Testis (tissue), 3 donors: ENCODE results near the gene SGF29. TPM values are rescaled to one million over a fixed set of nuclear protein-coding genes. Genes with fewer than 3 reads are reported as not detected.

Source experiments
- DNase-seq: peaks from one replicate; pipeline ENCODE4 v3.0.0-alpha.2; 2019
- H3K27ac ChIP-seq, 2 donors: fragments of 200-600 bp; sonication (generic); one replicate each; pipeline ENCODE4 v1.5.1; 2019
- H3K27me3 ChIP-seq: fragments of 200-600 bp; sonication (generic); one replicate; pipeline ENCODE4 v1.5.1; 2019
- H3K36me3 ChIP-seq: fragments of 200-600 bp; sonication (generic); one replicate; pipeline ENCODE4 v1.5.1; 2017; ENCODE audit warnings: low read depth; ENCODE audit errors: missing control alignments
- H3K4me1 ChIP-seq: fragments of 200-600 bp; sonication (generic); one replicate; pipeline ENCODE4 v1.5.1; 2019
- H3K4me3 ChIP-seq, 2 donors: fragments of 200-600 bp; sonication (generic); one replicate each; pipeline ENCODE4 v1.5.1; 2017 to 2019
- H3K9me3 ChIP-seq: fragments of 200-600 bp; sonication (generic); one replicate; pipeline ENCODE4 v1.5.1; 2017
- CTCF ChIP-seq, 3 experiments: fragments of 450-650 bp in 2 of 3; fragments of 200-600 bp in 1 of 3; sonication (generic) in 1 of 3; IDR thresholded peaks; one replicate each; pipeline ENCODE4 v1.5.1; 2016 to 2019; ENCODE audit warnings: antibody characterized with exemption in 3 of 3, mild to moderate bottlenecking in 2 of 3, moderate library complexity in 1 of 3
- POLR2A ChIP-seq: fragments of 450-650 bp; IDR thresholded peaks from one replicate; pipeline ENCODE4 v1.6.1; 2017; ENCODE audit warnings: antibody characterized with exemption, mild to moderate bottlenecking, moderate library complexity
- WGBS, 2 donors: methylation state at CpG; one replicate each; pipeline ENCODE4 v1.1.5; 2018; 5-methylcytosine and 5-hydroxymethylcytosine counted together
- intact Hi-C: fragments of 100-400 bp; cut with DNase I; formaldehyde crosslinking; loops from one replicate; pipeline ENCODE4 v1.15.1; 2023; ENCODE audit warnings: low total_unique reads
- polyA plus RNA-seq: library from polyadenylated mRNA; stranded (reverse); fragments of 350-450 nt; fragmentation: Illumina TruSeq; extraction: RNeasy Lipid Tissue Mini Kit (QIAGEN cat#74804); gene quantifications from one replicate; pipeline ENCODE4 v1.2.3, GENCODE V29; 2014; ENCODE audit warnings: low read depth, low replicate concordance; ENCODE audit not compliant: insufficient read depth
- total RNA-seq, 2 donors: library from RNA; depleted of rRNA; stranded (reverse); fragments of >200 nt; gene quantifications; one replicate each; pipeline ENCODE4 v1.2.3, GENCODE V29; 2016

SGF29 gene
- total and polyA plus RNA-seq, 3 donors from 2014 or later: 76.7 to 94.5 (median 82.3) TPM

DNA sequence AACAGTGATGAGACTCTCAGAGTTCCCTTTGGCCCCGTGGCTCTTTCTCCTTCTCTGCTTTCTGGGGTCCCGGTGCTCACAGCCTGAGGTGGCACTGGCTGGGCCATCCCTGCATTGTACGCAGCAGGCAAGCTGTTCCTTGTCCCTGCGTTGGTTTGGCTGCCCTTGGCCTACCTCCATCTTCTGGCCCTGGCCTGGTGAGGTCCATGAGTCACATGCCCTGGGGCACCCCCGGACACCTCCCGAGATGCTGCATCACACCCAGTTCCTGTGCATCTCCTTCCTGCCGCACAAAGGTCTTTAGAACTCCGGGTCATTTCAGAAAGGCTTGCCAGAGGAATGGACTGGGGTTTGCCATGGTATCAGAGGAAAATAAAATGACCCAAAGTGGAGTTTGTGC lies 33.7 kb downstream of the SGF29 start:
- 81 to 82% methylated on average over 8 of the region's 8 CpGs for WGBS, 2 donors
- H3K27me3 ChIP-seq: no peaks in the 10 kb centered on the region
- no peak for TF ChIP-seq CTCF (IDR thresholded peaks at IDR 0.05)
- TF ChIP-seq POLR2A: no peak
- H3K27ac ChIP-seq: no peak overlapping the region
- peaks cover 5% of the 10 kb centered on the region for H3K4me1 ChIP-seq
- H3K9me3 ChIP-seq: no peaks in the 10 kb centered on the region
- H3K36me3 ChIP-seq: no peaks in the 10 kb centered on the region
- DNase-seq: no peak
- H3K4me3 ChIP-seq: no peak overlapping the region
- intact Hi-C loops: no loop called here

DNA sequence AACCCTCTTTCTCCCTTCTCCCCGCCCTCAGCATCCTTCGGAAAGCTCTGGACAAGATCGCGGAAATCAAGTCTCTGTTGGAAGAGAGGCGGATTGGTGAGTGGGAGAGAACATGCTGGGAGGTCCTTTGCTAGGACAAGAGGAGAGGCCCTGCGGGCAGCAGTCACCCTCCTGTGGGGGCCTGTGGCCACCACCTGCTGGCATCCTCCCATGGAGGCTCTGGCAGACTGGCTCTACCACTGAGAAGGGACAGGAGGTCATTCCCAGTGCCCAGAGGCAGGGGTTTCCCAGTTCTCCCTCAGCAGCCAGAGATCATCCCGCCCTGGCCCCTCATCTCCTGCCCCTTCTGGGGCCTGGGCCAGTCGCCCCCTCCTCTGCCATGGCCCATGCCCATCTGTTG lies 35.3 kb downstream of the SGF29 start:
- intact Hi-C loops: no loop called here
- H3K27ac ChIP-seq: no peak overlapping the region
- H3K27me3 ChIP-seq: no peaks in the 10 kb centered on the region
- H3K36me3 ChIP-seq: no peaks in the 10 kb centered on the region
- peaks cover 5% of the 10 kb centered on the region for H3K4me1 ChIP-seq
- WGBS, 2 donors: 94 to 95% methylated on average over 6 to 8 of the region's 8 CpGs
- no peak for DNase-seq
- no peak overlapping the region for H3K4me3 ChIP-seq
- H3K9me3 ChIP-seq: no peaks in the 10 kb centered on the region
- no peak for TF ChIP-seq CTCF (IDR thresholded peaks at IDR 0.05)
- no peak for TF ChIP-seq POLR2A

DNA sequence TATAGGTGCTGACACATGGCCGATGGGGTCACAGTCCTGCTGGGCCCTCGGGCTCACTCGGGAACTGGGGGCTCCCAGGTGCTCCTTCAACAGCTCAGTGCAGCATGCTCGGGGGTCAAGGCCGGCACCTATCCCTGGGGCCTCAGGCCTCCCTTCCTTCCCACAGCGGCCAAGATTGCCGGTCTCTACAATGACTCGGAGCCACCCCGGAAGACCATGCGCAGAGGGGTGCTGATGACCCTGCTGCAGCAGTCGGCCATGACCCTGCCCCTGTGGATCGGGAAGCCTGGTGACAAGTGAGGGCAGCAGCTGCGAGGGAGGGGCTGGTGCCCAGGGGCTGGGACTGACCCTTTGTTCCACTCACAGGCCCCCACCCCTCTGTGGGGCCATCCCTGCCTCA lies 36.2 kb downstream of the SGF29 start:
- no peak for TF ChIP-seq POLR2A
- no peak for TF ChIP-seq CTCF (IDR thresholded peaks at IDR 0.05)

GRCh38 chr16:28590384-28591340 lies 36.9 kb downstream of the SGF29 start:
- Histone ChIP-seq H3K9me3 (no peaks in the 10 kb centered on the region), H3K4me3 (no peak overlapping the region), H3K27ac (no peak overlapping the region), H3K27me3 (no peaks in the 10 kb centered on the region), H3K4me1 (no peaks in the 10 kb centered on the region), H3K36me3 (no peaks in the 10 kb centered on the region)
- no peak for TF ChIP-seq CTCF (IDR thresholded peaks at IDR 0.05)
- no peak for TF ChIP-seq POLR2A
- whole genome bisulfite sequencing, 2 donors: 89 to 93% methylated on average over 8 to 20 of the region's 22 CpGs
- DNase-seq: no peak
- intact Hi-C loops: no loop called here

More for the DNA sequence above, 36.2 kb downstream of the SGF29 start:
- DNase-seq: no peak
- H3K4me1 ChIP-seq: peaks cover 5% of the 10 kb centered on the region
- 86 to 94% methylated on average over 1 to 11 of the region's 13 CpGs for WGBS, 2 donors
- H3K9me3 ChIP-seq: no peaks in the 10 kb centered on the region
- H3K27me3 ChIP-seq: no peaks in the 10 kb centered on the region
- no peak overlapping the region for H3K27ac ChIP-seq
- H3K36me3 ChIP-seq: no peaks in the 10 kb centered on the region
- intact Hi-C loops: no loop called here
- H3K4me3 ChIP-seq: no peak overlapping the region

- no peaks in the 10 kb centered on the region for H3K4me1 ChIP-seq
- no peaks in the 10 kb centered on the region for H3K27me3 ChIP-seq
- no peaks in the 10 kb centered on the region for H3K9me3 ChIP-seq
- no peak for DNase-seq
- no peaks in the 10 kb centered on the region for H3K36me3 ChIP-seq
- intact Hi-C loops: no loop called here
- H3K4me3 ChIP-seq: no peak overlapping the region
- WGBS, 2 donors: 80 to 88% methylated on average over 1 to 6 of the region's 6 CpGs
- TF ChIP-seq POLR2A (no peak), CTCF (IDR thresholded peaks at IDR 0.05) (no peak)
- no peak overlapping the region for H3K27ac ChIP-seq
These were observed 37.6 kb downstream of the SGF29 start for GRCh38 chr16:28591355-28591754.
